Colonic mucosa (tissue), 4 donors: ENCODE results near the gene EML5. TPM values are rescaled to one million over a fixed set of nuclear protein-coding genes. Genes with fewer than 3 reads are reported as not detected.

Source experiments
- DNase-seq: peaks from one replicate; pipeline ENCODE4 v3.0.0-alpha.2; 2020
- H3K27ac ChIP-seq: fragments of 200-600 bp; one replicate; pipeline ENCODE4 v1.8.0; 2021
- H3K27me3 ChIP-seq: fragments of 200-600 bp; one replicate; pipeline ENCODE4 v1.8.0; 2021
- H3K36me3 ChIP-seq: fragments of 200-600 bp; one replicate; pipeline ENCODE4 v1.8.0; 2021
- H3K4me1 ChIP-seq: fragments of 200-600 bp; one replicate; pipeline ENCODE4 v1.8.0; 2021; ENCODE audit warnings: mild to moderate bottlenecking
- H3K4me3 ChIP-seq: fragments of 200-600 bp; one replicate; pipeline ENCODE4 v1.8.0; 2021
- H3K9ac ChIP-seq, 2 donors: one replicate each; pipeline ENCODE4 v1.7.0; 2013; ENCODE audit warnings: control low read depth in 2 of 2, low read depth in 2 of 2, low read length in 2 of 2
- H3K9me3 ChIP-seq: fragments of 200-600 bp; one replicate; pipeline ENCODE4 v1.8.0; 2021
- intact Hi-C: fragments of 100-400 bp; cut with DNase I; formaldehyde crosslinking; loops from one replicate; pipeline ENCODE4 v1.14.1; 2022
- total RNA-seq, 2 donors: library from RNA; stranded (reverse); fragmentation: NEBNext Ultra II Directional in 1 of 2; extraction: Animal tissue kit (Norgen Biotek cat#: 25700) in 1 of 2; gene quantifications; one replicate each; pipeline ENCODE4 v1.2.1, GENCODE V29; 2021
- TF ChIP-seq, protein P1 (sequence below): fragments of 200-600 bp; IDR thresholded peaks from one replicate; pipeline ENCODE4 v1.8.0; 2022; ENCODE audit warnings: antibody characterized with exemption, mild to moderate bottlenecking
- donor health status: healthy.
- donor health status: DM: no; HTN: no; CAD: no.
- donor health status: DM: no; HTN: no; CAD: no.

Gene EML5
- total RNA-seq, 2 donors from 2014 or later, result 0.93 to 1.2 TPM

DNA sequence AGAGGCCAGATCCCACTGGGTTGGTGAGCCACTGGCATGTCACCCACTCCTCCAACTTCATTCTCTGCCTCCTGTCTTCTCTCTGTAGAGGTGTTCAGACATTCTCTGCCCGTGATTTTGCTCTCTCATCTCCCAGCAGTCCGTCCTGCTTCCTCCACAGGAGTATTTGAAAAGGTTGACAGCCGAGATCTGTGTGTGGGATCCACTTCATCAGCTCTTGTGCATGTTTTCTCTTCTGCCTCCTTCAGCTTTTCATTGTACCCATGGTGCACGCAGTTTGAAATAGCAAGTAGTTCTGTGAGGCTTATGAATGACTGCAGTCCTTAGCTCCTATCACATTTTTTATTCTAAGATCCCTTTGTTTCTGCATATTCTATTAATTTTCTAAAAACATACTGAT, 195.2 kb downstream of the EML5 start:
- Histone ChIP-seq H3K9ac (no peak overlapping the region), H3K27me3 (no peaks in the 10 kb centered on the region), H3K9me3 (no peaks in the 10 kb centered on the region), H3K4me1 (no peaks in the 10 kb centered on the region), H3K4me3 (no peak overlapping the region), H3K27ac (no peak overlapping the region), H3K36me3 (peaks cover 4% of the 10 kb centered on the region)
- intact Hi-C loops, result no loop called here
- TF ChIP-seq, protein P1, sequence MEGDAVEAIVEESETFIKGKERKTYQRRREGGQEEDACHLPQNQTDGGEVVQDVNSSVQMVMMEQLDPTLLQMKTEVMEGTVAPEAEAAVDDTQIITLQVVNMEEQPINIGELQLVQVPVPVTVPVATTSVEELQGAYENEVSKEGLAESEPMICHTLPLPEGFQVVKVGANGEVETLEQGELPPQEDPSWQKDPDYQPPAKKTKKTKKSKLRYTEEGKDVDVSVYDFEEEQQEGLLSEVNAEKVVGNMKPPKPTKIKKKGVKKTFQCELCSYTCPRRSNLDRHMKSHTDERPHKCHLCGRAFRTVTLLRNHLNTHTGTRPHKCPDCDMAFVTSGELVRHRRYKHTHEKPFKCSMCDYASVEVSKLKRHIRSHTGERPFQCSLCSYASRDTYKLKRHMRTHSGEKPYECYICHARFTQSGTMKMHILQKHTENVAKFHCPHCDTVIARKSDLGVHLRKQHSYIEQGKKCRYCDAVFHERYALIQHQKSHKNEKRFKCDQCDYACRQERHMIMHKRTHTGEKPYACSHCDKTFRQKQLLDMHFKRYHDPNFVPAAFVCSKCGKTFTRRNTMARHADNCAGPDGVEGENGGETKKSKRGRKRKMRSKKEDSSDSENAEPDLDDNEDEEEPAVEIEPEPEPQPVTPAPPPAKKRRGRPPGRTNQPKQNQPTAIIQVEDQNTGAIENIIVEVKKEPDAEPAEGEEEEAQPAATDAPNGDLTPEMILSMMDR, result no peak
- no peak for DNase-seq

GRCh38 chr14:88597038-88597437, 195.7 kb downstream of the EML5 start:
- TF ChIP-seq, protein P1, result no peak
- peaks cover 4% of the 10 kb centered on the region for H3K36me3 ChIP-seq
- H3K27me3 ChIP-seq, result no peaks in the 10 kb centered on the region
- H3K9ac ChIP-seq, result no peak overlapping the region
- intact Hi-C loops, result no loop called here
- H3K4me1 ChIP-seq, result no peaks in the 10 kb centered on the region
- no peak for DNase-seq
- no peak overlapping the region for H3K4me3 ChIP-seq
- H3K9me3 ChIP-seq, result no peaks in the 10 kb centered on the region
- H3K27ac ChIP-seq, result no peak overlapping the region

- Histone ChIP-seq H3K27ac (no peak overlapping the region), H3K9ac (no peak overlapping the region), H3K36me3 (no peaks in the 10 kb centered on the region), H3K9me3 (no peaks in the 10 kb centered on the region), H3K4me1 (no peaks in the 10 kb centered on the region), H3K27me3 (no peaks in the 10 kb centered on the region), H3K4me3 (no peak overlapping the region)
- intact Hi-C loops, result no loop called here
- no peak for DNase-seq
- TF ChIP-seq, protein P1, result no peak
Measured at GRCh38 chr14:88592031-88592430, 200.7 kb downstream of the EML5 start.

DNA sequence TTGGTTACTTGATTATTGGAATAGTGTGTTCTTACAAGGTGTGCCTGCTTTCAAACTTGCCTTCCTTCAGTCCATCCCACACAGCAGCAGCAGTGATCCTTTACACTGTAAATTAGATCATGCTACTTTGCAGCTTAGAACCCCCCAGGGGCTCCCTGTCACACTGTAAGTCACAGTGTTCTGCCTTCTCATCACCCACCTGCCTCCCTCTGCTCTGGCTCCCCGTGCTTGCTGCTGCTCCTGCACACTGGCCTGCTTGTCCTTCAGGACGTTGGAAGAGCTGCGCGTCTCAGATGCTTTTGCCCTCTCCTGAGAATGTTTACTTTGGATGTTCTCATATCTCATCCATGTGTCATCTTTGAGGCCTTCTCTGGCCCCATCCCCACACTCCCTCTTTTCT, 202.6 kb downstream of the EML5 start:
- no peak for DNase-seq
- no peak overlapping the region for H3K27ac ChIP-seq
- no peak overlapping the region for H3K9ac ChIP-seq
- no peaks in the 10 kb centered on the region for H3K4me1 ChIP-seq
- H3K27me3 ChIP-seq, result no peaks in the 10 kb centered on the region
- intact Hi-C loops, result no loop called here
- no peak overlapping the region for H3K4me3 ChIP-seq
- no peaks in the 10 kb centered on the region for H3K9me3 ChIP-seq
- TF ChIP-seq, protein P1, result no peak
- no peaks in the 10 kb centered on the region for H3K36me3 ChIP-seq

GRCh38 chr14:88588081-88588480, 204.7 kb downstream of the EML5 start:
- Histone ChIP-seq H3K27me3 (no peaks in the 10 kb centered on the region), H3K27ac (no peak overlapping the region), H3K9me3 (no peaks in the 10 kb centered on the region), H3K4me3 (no peak overlapping the region), H3K36me3 (no peaks in the 10 kb centered on the region), H3K9ac (no peak overlapping the region), H3K4me1 (no peaks in the 10 kb centered on the region)
- TF ChIP-seq, protein P1, result no peak
- no peak for DNase-seq
- intact Hi-C loops, result no loop called here

- Histone ChIP-seq H3K27me3 (no peaks in the 10 kb centered on the region), H3K4me3 (no peak overlapping the region), H3K9ac (no peak overlapping the region), H3K4me1 (no peaks in the 10 kb centered on the region), H3K36me3 (no peaks in the 10 kb centered on the region), H3K9me3 (no peaks in the 10 kb centered on the region), H3K27ac (no peak overlapping the region)
- TF ChIP-seq, protein P1, result no peak
- no peak for DNase-seq
- intact Hi-C loops, result no loop called here
Measured at GRCh38 chr14:88584451-88584850, 208.3 kb downstream of the EML5 start.
